GM12891 (cell line): Measurements from ENCODE around the gene WNT3.
"Not testable (repeated sequence)": the region's sequence is repeated elsewhere in the genome, so short reads cannot be mapped to it uniquely, and the experiment has no call there.

Experiments used
- DNase-seq: peaks from one replicate; pipeline ENCODE4 v3.0.0; 2011; ENCODE audit warnings: low spot score; ENCODE audit not compliant: insufficient read length
- FAIRE-seq: peaks from 2 replicates; lab custom pipeline; 2011; peaks lifted over from hg19 to GRCh38; lab: Jason Lieb, UNC
- PAX5 ChIP-seq: IDR thresholded peaks from 2 replicates; pipeline ENCODE4 v1.6.1; 2011; ENCODE audit warnings: low read length, moderate library complexity, mild to moderate bottlenecking; ENCODE audit not compliant: insufficient read depth, severe bottlenecking
- POLR2A ChIP-seq: IDR thresholded peaks from 2 replicates; pipeline ENCODE4 v1.6.1; 2011; ENCODE audit warnings: low read depth, low read length, control low read depth
- POLR2AphosphoS5 ChIP-seq: IDR thresholded peaks from 2 replicates; pipeline ENCODE4 v1.6.1; 2011; ENCODE audit warnings: low read depth, low read length, control low read depth
- POU2F2 ChIP-seq: IDR thresholded peaks from 2 replicates; pipeline ENCODE4 v1.6.1; 2011; ENCODE audit warnings: low read depth, mild to moderate bottlenecking, control low read depth, low read length, moderate library complexity
- SPI1 ChIP-seq: IDR thresholded peaks from 2 replicates; pipeline ENCODE4 v1.6.1; 2011; ENCODE audit warnings: low read depth, low read length, control low read depth
- TAF1 ChIP-seq: IDR thresholded peaks from 2 replicates; pipeline ENCODE4 v1.6.1; 2011; ENCODE audit warnings: low read depth, low read length, control low read depth

Gene WNT3

DNA sequence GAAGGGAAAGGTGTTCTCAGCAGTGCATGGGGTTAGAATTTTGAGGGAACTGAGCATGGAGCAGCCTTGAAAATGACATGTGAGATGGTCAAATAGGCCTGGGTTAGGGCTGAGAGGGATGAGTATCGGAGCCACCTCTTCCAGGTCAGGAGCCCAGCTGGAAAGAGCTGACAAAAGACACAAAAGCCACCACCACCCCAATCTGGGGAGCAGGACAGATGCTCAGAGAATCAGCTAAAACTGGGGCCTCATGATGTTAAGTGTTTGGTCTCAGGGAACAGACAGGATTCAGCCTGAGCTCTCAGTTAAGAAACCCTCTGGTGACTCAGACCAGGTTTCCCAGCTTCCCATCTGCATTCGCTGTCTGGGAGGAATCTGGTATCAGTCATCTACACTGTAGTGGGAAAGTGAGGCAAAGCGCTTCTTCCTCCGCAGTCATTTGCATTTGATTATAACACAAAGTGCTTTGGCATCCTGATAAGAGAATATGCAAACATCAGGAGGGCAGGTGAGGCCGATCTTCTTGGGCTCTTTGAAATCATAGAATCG is 35.5 kb upstream of the WNT3 start:
- TF ChIP-seq TAF1 (no peak), POU2F2 (no peak), PAX5 (no peak), POLR2AphosphoS5 (no peak), SPI1 (no peak), POLR2A (no peak)
- no peak for DNase-seq
- FAIRE-seq, result no peak

- TF ChIP-seq POLR2AphosphoS5, result no peak
- TF ChIP-seq POU2F2, result no peak
- no peak for TF ChIP-seq POLR2A
These were observed 32.7 kb upstream of the WNT3 start, which contains the start of gene WNT9B for GRCh38 chr17:46851029-46851741. Gene WNT9B, plus strand, starts transcription at chr17:46851583. Its CDS starts 56 bp downstream, at chr17:46851639.

DNA sequence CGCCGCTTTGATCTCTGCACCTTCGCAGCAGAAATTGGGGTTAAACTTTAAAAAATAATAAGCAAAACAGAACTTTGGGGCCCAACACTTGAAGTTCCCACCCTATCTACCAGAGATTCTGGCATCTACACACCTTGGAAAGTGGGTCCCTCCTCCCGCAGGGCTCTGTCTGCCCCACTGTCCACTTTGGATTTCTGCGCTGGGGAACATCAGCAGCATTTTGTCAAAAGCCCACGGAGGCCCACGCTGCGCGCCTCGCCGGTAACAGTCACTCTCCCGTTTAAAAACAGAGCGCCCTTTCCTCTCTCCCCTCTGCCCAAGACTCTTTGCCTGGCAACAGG is 32.2 kb upstream of the WNT3 start:
- TF ChIP-seq TAF1, result no peak
- FAIRE-seq (no peak), DNase-seq (no peak)

More at GRCh38 chr17:46851029-46851741, 32.7 kb upstream of the WNT3 start, which contains the start of gene WNT9B:
- DNase-seq, result no peak
- FAIRE-seq, result no peak

GRCh38 chr17:46848534-46848933 is 30.0 kb upstream of the WNT3 start:
- TF ChIP-seq POLR2A (no peak), POU2F2 (no peak), PAX5 (no peak), POLR2AphosphoS5 (no peak), TAF1 (no peak), SPI1 (no peak)
- FAIRE-seq (no peak), DNase-seq (no peak)

GRCh38 chr17:46847204-46848191 is 29.0 kb upstream of the WNT3 start:
- FAIRE-seq (no peak), DNase-seq (no peak)
- TF ChIP-seq SPI1, result no peak
- no peak for TF ChIP-seq POLR2A
- TF ChIP-seq PAX5, result no peak
- no peak for TF ChIP-seq TAF1
- no peak for TF ChIP-seq POLR2AphosphoS5
- no peak for TF ChIP-seq POU2F2

- FAIRE-seq (no peak), DNase-seq (no peak)
- TF ChIP-seq SPI1 (no peak), POLR2AphosphoS5 (no peak)
These were observed 24.3 kb upstream of the WNT3 start for GRCh38 chr17:46842835-46843234.

DNA sequence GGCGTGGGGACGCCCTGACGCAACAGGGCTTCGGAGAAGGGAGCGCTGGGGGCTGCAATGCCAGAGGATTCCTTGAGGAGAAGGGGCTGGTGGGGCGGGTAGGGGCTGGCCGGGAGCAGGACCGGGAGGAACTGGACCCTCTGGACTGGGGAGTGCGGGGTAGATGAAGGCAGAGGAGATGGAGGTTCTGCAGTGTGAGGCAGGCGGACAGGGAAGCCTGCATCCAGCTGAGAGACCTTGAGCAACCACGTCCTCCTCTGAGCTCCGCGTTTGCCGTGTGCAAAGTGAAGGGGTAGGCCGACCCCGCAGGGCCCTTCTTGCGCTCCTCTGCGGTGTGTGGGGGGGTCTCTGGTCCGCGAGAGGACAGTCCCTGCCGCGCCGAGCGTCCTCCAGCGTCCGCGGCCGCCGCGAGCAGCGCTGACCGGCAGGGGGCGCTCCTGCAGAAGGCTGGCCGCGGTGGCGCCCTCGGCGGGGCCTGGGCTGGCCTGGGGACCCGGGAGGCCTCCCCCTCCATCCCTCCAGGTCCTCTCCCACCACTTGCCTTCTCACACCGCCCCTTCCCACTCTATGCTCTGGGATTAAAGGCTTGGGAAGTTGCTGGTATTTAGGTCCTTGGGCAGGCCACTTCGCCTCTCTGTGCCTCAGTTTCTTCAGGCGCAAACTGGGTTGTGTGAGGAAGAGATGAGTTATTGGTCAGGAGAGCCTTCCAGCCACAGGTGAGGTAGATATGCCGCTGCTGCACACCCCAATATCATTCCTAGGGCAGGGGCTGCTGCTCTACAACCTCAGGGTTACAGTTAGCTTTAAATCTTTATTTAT is 23.3 kb upstream of the WNT3 start:
- TF ChIP-seq TAF1 (no peak), PAX5 (no peak)
- no peak for DNase-seq
- no peak for FAIRE-seq

DNA sequence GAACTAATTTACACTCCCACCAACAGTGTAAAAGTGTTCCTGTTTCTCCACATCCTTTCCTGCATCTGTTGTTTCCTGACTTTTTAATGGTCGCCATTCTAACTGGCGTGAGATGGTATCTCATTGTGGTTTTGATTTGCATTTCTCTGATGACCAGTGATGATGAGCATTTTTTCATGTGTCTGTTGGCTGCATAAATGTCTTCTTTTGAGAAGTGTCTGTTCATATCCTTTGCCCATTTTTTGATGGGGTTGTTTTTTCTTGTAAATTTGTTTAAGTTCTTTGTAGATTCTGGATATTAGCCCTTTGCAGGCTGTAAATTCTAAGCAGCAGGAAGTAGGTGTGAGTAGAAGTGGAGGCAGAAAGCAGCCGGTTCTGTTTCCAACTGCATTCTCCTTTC is 22.1 kb upstream of the WNT3 start:
- DNase-seq, FAIRE-seq: not testable (repeated sequence)

- FAIRE-seq (no peak), DNase-seq (no peak)
- TF ChIP-seq TAF1 (no peak), PAX5 (no peak), POLR2AphosphoS5 (no peak), POLR2A (no peak), SPI1 (no peak), POU2F2 (no peak)
These were observed 20.7 kb upstream of the WNT3 start for GRCh38 chr17:46839211-46839610.

DNA sequence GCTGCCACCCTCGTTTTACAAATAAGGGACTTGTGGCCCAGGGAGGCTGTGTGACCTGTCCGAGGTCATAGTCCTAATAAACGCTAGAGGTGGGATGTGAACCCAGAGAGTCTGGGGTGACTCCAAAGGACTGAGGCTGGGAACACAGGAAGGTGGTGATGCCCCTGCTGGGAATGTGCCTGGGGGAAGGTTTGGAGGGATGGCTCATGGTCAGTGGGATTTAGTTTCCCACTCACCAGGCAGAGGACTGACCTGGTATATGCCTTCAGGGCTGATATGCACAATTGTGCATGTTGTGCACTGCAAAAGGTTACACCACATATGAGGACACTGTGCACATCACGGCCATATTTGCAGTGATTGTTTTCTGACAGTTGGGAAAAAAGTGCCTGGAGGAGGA is 19.0 kb upstream of the WNT3 start:
- TF ChIP-seq PAX5 (no peak), SPI1 (no peak), POLR2AphosphoS5 (no peak), POLR2A (no peak), TAF1 (no peak), POU2F2 (no peak)
- FAIRE-seq (no peak), DNase-seq (no peak)
